Kidney epithelial cell (primary cell): ENCODE measurements around the gene BFAR. TPM values are rescaled to one million over a fixed set of nuclear protein-coding genes. Genes with fewer than 3 reads are reported as not detected.

ENCODE experiments used
- DNase-seq: peaks from one replicate; pipeline ENCODE4 v3.0.0-alpha.2; 2010; ENCODE audit warnings: low read depth
- H3K27me3 ChIP-seq: 2 replicates; pipeline ENCODE4 v1.6.0; 2011; ENCODE audit warnings: low read length; ENCODE audit not compliant: control insufficient read depth, insufficient read depth
- H3K36me3 ChIP-seq: 2 replicates; pipeline ENCODE4 v1.5.1; 2011; ENCODE audit warnings: low read length; ENCODE audit not compliant: control insufficient read depth, insufficient read depth
- H3K4me3 ChIP-seq: 2 replicates; pipeline ENCODE4 v1.5.1; 2011; ENCODE audit warnings: low read depth, mild to moderate bottlenecking, control low read depth, low read length
- total RNA-seq: library from RNA; depleted of rRNA; stranded (reverse); fragments of >200 nt; gene quantifications from 2 replicates; pipeline ENCODE4 v1.2.3, GENCODE V29; 2015
- TF ChIP-seq, protein P1 (sequence below): IDR thresholded peaks from 2 replicates; pipeline ENCODE4 v1.5.1; 2011; ENCODE audit warnings: mild to moderate bottlenecking, moderate library complexity, low read length, control low read depth, inconsistent platforms; ENCODE audit not compliant: insufficient read depth, poor library complexity, severe bottlenecking

The BFAR gene
- total RNA-seq, 1 donor from 2014 or later = 102 TPM

DNA sequence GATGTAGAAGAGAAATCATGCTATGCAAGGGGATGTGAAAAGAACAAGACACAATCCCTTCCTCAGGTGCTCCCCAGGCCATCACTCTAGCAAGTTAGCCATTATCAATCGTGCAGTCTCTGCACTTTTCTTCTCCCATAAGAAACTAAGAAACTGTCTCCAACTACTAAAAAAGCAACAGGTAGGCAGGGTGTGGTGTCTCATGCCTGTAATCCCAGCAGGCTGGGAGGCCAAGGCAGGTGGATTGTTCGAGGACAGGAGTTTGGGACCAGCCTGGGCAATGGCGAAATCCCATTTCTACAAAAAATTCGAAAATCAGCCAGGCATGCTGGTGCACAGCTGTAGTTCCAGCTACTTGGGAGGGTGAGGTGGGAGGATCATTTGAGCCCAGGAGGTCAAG, 16.5 kb upstream of the BFAR start:
- TF ChIP-seq, protein P1, sequence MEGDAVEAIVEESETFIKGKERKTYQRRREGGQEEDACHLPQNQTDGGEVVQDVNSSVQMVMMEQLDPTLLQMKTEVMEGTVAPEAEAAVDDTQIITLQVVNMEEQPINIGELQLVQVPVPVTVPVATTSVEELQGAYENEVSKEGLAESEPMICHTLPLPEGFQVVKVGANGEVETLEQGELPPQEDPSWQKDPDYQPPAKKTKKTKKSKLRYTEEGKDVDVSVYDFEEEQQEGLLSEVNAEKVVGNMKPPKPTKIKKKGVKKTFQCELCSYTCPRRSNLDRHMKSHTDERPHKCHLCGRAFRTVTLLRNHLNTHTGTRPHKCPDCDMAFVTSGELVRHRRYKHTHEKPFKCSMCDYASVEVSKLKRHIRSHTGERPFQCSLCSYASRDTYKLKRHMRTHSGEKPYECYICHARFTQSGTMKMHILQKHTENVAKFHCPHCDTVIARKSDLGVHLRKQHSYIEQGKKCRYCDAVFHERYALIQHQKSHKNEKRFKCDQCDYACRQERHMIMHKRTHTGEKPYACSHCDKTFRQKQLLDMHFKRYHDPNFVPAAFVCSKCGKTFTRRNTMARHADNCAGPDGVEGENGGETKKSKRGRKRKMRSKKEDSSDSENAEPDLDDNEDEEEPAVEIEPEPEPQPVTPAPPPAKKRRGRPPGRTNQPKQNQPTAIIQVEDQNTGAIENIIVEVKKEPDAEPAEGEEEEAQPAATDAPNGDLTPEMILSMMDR = no peak
- DNase-seq = no peak
- H3K27me3 ChIP-seq = no peaks in the 10 kb centered on the region
- H3K36me3 ChIP-seq = no peaks in the 10 kb centered on the region
- no peak overlapping the region for H3K4me3 ChIP-seq

DNA sequence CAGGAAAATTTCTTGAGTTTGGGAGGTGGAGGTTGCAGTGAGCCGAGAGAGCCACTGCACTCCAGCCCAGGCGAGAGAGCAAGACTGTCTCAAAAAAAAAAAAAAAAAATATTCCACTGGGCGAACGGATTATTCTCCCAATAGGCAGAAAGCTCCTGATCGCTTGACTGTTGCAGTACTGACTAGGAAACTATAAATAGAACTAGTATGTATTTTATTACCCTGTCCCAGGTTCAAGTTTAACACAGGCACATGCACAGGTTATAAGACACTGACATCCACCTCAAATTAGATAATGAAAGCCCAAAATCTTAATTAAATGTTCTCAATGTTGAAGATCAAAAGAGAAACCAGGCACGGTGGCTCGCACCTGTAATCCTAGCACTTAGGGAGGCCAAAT, 14.2 kb upstream of the BFAR start:
- no peak for DNase-seq
- Histone ChIP-seq H3K4me3 (no peak overlapping the region), H3K27me3 (no peaks in the 10 kb centered on the region), H3K36me3 (no peaks in the 10 kb centered on the region)
- TF ChIP-seq, protein P1 = no peak

DNA sequence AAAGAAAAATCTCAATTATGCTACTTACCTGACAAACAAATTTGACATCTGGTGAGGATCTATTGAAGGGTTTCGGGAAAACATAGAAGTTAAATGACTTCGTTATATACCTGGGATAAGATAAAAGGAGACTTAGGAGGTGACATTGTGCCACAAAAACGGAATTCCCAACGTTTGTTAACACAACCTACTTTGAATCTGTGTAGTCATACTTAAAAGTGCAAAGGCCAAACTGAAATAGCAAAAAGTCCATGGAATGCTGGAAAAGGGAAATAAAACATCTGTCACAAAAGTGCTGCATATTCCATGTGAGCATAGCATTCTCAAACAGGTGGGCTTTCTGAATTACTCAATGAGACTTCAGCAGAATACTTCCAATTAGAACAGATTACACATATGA, 5.7 kb upstream of the BFAR start:
- H3K27me3 ChIP-seq = no peaks in the 10 kb centered on the region
- DNase-seq = no peak
- H3K36me3 ChIP-seq = no peaks in the 10 kb centered on the region
- no peak overlapping the region for H3K4me3 ChIP-seq
- TF ChIP-seq, protein P1 = no peak

DNA sequence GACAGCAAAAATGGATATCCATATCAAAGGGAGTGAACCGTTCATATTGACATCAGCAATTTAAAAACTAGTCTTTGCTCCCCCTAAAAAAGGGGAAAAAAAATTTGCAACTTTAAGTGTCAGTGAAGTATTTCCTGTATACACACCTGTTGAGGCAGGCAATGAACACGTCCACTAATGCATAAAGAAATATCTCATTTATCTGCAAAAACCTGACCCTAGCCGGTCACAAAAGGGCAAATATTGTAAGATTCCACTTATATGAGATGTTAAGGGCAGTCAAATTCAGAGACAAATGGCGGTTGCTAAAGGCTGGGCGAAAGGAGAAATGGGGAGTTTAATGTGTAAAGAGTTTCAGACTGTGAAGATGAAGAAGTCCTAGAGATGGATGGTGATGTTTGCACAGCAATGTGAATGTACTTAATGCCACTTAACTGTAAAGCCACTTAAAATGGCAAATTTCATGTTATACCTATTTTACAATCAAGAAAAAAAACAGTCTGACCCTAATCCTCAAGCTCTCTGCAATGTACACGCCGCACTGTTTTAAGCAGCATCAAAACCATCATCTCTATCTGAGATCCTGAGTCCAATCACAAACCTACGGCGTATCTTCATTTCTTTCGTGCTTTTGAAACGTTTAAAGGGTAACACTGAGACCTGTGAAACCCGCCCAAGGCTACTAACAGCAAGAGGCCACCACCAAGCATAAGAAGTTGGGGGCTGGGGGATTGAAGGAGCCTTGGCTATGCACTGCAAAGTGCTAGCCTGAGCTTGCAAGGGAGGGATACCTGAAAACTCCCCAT, 3.7 kb upstream of the BFAR start:
- TF ChIP-seq, protein P1 = no peak
- DNase-seq = no peak
- Histone ChIP-seq H3K4me3 (peak overlapping the region; percentile 87), H3K36me3 (no peaks in the 10 kb centered on the region), H3K27me3 (no peaks in the 10 kb centered on the region)

DNA sequence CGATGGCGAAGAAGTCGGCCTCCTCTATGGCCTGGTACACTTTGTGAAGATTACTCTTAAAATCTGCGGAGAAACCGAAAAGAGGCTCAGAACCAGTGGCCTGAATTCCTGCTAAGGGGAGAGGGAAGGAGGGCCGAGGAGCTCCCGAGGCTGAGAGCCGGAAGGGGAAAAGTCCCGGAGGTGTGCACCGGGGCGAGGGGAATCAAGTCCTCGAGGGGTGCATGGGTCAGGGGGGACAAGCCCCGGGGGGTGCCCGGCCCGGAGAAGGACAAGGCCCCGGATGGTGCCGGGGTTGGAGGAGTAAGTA, 3.2 kb upstream of the BFAR start:
- Histone ChIP-seq H3K36me3 (no peaks in the 10 kb centered on the region), H3K4me3 (peak overlapping the region; percentile 87), H3K27me3 (no peaks in the 10 kb centered on the region)
- TF ChIP-seq, protein P1 = no peak
- no peak for DNase-seq
